MV-4-11 (cell line): Measurements from ENCODE around the gene EMC10.
"Not testable (repeated sequence)": the region's sequence is repeated elsewhere in the genome, so short reads cannot be mapped to it uniquely, and the experiment has no call there.

Source experiments
- DNase-seq: peaks from one replicate; lab custom pipeline; 2025; lab: John Stamatoyannopoulos, UW

Gene EMC10

DNA sequence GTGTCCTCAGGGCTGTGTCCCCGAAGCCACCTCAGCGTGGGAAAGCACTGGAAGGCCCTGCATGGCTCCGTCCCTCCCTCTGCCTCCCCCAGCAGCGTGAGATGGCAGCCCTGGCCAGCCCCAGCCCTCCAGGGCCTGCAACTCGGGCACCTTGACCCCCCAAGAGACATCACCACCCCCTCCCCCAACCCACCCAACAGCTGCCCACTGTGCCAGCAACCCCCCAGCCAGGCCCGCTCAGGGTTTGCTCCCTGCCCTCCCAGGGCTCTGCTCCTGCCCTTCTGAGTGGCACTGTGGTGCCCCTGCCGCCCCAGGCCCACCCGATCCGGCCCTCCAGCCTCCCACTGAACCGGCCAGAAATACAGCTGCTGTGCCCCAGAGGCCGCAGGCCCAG is 38.9 kb downstream of the EMC10 start:
- no peak for DNase-seq

GRCh38 chr19:50516456-50516855 is 40.1 kb downstream of the EMC10 start:
- DNase-seq: no peak

DNA sequence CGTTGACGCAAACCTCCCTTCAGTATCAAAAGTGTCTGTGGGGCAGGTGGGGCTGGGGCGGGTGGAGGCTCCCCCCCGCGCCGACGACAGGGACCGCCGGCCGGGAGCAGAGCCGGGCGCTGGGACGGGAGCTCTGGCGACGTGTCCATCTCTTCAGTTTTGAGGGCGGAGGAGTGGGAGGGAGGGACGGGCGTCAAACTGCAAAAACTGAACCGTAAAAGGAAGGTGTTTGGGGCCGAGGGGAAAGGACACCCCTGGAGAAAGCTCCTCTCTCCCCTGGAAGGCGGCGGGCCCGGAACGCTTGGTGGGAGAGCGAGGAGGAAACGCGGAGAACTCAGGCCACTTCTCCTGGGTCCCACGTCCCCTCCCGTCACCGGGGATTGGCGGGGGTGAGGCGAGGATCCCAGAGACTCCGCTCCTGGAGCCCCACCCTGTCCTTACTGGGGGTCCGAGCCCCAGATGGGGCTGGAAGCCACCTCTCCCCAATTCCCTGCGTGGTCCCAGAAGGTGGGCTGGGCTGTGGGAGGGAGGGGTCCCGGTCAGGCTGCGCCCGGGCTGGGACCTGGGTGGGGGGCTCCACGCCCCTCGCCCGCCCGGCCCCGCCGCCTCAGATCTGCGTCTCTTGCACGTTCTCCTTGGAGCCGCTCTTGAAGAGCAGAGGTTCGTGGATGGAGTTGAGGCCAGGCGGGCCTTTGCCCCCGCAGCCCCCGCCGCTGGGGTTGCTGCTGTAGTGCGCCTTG is 40.8 kb downstream of the EMC10 start:
- DNase-seq: no peak

DNA sequence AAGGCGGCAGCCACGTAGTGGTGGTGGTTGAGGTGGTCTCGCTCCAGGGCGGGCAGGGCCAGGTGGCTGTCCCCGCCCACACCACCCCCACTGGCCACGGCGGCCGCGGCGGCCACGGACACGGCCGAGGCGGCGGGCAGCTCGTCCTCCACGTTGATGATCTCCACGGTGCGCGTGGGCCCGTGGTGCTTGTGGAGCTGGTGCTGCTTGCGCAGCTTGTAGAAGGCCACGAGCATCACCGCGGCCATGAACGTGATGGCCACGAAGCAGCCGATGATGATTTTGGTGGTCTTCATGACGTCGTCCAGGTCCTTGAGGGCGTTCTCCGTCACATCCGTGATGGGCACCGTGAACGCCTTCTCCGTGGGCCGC is 41.4 kb downstream of the EMC10 start:
- DNase-seq: no peak

DNA sequence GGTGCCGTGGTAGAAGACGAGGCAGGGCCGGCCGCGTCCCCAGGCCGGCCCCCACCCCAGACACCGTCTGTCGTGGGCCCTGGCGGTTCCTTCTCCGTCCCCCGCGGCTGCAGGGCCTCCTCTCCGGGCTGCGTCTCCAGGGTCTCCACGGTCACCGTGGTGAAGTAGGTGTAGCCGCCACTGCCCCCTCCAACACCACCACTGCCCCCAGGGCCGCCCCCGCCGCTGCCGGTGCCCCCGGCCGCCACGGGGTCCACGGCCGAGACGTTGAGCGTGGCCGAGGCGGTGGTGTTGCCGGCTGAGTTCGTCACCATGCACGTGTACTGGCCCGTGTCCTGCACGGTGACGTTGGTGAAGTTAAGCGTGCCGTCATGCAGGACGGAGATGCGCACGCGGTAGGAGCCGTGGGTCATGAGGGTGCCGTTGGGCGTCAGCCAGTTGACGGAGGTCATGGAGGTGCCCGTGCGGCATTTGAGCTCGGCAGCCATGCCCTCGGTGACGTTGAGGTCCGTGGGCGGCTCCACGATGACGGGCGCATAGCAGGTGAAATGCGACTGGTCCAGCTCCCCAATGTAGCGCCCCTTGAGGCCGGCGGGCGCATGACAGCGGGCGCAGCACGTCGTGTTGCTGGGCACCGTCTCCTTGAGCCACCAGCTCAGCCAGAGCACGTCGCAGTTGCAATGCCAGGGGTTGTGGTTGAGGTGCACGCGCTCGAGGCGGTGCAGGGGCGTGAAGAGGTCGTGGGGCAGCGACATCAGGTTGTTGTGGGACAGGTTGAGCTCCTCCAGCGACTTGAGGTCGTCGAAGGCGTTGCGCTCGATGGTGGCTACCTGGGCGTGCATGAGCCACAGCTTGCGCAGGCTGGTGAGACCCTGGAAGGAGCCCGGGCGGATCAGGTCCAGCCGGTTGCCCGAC is 42.0 kb downstream of the EMC10 start:
- no peak for DNase-seq

DNA sequence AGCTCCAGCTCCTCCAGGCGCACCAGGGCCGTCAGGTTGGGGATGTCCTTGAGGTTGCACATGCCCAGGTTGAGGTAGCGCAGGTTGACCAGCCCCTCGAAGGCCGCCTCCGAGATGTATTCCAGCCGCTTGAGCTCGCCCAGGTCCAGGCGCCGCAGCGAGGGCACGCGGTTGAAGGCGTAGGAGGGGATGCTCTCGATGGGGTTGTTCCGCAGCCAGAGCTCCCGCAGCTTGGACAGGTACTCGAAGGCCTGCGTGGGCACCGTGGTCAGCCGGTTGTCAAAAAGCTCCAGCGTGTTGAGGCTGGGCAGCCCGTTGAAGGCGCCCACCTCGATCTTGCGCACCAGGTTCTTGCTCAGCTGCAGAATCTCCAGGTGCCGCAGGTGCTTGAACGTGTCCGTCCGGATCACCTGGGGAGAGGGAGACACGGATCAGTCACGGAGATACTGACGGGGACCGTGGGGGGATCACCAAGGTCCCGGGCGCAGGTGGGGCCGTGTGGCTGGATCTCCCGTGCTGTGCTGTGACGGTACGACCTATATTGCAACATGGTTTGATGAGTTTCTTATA is 42.8 kb downstream of the EMC10 start:
- DNase-seq: no peak

DNA sequence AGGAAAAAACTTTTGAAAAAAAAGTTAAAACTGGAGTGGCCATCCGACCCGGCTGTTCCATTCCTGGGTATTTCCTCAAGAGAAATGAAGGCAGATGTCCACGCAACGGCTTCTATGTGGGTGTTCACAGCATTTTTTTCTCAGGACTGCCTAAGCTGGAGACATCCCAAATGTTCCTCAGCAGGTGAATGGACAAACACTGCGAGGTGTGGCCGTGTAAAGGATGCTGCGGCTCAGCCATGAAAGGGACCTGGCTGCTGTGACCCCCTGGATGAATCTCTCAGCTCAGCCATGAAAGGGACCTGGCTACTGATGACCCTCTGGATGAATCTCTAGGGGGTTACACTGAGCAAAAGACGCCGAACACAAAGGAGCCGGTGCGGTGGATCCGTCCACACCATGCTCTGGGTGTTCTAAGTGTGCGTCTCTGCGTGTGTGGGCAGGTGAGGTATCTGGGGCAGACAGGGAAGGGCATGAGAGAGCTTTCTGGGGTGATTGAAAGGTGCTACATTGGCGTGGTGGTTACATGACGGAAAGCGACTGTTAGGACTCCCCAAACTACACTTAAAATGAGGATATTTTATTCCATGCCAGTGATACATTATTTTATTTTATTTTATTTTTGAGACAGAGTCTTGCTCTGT is 44.6 kb downstream of the EMC10 start:
- DNase-seq: no peak

DNA sequence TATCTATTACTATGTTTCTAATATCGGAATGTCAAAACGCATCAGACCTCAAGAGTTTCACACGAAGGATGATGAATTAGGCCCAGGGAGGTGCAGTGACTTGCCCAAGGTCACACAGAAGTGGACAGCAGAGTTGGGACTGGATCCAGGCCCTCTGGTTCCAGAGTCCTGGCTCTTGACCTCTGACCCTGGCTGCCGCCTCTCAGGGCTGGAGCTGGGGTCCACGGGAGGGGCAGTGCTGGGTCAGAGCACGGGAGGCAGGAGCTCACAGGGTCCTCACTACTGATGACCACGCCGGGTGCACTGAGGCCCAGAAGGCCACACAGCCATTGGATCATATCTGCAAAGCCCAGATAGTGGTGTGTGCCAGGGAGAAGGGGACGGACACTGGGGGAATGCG is 46.6 kb downstream of the EMC10 start:
- no peak for DNase-seq

DNA sequence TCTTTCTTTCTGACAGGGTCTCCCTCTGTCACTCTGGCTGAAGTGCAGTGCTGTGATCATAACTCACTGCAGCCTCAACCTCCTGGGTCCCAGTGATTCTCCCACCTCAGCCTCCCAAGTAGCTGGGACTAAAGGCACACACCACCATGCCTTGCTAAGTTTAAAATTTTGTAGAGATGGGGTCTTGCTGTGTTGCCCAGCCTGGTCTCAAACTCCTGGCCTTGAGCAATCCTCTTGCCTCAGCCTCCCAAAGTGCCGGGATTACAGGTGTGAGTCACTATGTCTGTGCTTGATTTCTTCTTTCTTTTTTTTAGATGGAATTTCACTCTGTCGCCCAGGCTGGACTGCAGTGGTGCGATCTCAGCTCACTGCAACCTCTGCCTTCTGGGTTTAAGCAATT is 51.7 kb downstream of the EMC10 start:
- not testable (repeated sequence) for DNase-seq

DNA sequence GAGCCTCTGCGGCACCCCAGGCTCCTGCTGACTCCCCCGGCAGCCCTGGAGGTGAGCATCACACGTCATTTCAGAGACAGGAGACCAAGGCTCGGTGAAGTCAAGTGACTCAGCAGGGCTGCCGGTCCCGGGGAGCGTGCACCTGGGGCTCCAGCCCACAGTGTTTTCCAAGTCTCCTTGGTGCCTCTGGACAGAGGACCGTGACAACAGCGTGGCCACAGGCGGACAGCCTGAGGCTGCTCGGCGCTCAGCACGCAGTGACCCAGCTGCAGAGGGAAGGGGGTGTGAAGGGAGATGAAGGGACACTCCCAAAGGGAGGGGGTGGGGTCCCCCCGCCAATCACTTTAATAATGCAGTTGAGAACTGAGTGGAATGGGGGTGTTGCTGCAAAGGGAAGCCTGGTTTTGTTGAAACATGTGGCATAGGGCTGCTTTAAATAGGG is 54.9 kb downstream of the EMC10 start:
- no peak for DNase-seq

DNA sequence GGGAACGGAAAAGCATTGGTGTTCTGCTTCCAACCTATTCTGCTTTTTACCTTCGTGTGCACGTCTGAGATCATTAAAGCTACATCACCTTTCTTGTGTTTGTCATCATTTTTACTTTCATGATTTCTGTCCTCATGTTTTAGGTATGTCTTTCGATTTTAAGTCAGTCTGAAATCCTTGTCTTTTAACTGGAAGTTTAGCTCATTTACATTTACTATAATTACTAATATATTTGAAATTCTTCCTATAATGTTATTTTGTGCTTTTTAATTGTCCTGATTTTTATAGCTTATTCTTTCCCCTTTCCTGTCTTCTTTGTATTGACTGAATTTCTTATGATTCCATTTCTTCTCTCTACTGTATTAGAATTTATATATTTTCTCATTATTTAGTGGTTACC is 56.6 kb downstream of the EMC10 start:
- no peak for DNase-seq

DNA sequence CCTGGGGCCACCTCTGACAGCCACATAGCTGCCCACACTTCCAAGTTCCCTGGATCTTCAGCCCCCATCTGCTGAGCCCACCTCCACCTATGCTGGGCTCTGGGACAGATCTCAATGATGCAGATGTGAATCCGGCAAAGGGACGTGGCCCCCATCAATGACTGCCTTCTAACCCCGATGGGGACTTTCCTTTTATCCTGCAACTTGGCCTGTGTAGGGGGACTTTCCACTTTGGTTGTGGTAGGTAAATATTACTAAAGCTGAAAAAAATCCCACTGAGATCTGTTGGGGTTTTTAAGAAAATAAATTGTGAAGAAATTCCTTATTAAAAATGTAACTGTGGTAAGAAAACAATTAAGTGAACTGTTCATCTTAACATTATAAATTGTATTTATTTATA is 58.2 kb downstream of the EMC10 start:
- DNase-seq: no peak

- no peak for DNase-seq
These were observed 59.4 kb downstream of the EMC10 start for GRCh38 chr19:50535672-50536187.

DNA sequence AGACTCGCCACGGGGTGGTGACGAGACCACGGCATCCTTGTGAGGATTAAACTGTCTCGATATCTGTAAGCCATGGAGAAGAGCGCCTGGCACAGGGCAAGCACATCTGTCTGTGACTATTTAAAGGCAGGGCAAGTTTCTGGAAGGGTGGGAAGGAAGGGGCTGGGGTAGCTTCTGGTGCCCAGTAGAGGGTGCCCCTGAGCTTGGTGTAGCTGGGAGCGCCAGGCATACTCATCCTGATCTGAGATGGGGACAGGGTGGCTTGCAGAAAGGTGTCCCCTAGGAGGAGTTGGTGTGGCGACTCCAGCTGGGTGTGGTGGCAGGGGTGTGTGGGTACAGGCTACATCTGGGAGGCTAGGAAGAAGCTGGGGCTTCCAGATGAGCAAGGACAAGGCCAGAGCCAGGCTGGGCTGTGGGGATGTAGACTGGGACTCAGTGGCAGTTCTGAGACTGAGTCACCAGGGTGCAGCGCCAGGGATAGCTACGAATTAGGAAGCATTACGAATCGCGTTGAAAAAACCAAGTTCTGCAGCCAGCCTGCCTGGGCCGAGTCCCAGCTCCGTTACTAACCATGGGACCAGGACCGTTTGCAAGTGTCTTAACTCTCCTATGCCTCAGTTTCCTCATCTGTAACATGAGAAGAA is 60.5 kb downstream of the EMC10 start:
- DNase-seq: no peak

DNA sequence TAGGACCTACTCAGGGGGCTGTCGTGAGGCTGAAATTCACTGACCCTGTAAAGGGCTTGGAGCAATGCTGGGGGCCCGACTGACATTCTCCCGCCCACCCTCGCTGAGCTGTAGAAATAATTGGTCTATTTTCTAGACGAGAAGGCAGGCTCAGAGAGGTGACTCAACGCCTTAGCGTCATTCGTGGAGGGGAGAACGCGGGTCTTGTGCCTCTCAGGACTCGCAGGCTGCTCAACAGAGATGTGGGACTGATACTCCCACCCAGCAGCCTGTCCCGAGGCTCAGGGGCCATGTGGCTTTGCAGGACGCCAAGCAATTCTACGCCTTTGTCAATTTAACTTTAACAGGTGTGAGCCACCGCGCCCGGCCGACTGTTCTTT is 61.0 kb downstream of the EMC10 start:
- DNase-seq: no peak

GRCh38 chr19:50537769-50538230 is 61.5 kb downstream of the EMC10 start:
- DNase-seq: peak; percentile 79
